Mesendoderm (in vitro differentiated cells): ENCODE results near the gene HNRNPH1. TPM values are rescaled to one million over a fixed set of nuclear protein-coding genes. Genes with fewer than 3 reads are reported as not detected.

Source experiments
- DNase-seq: peaks from one replicate; pipeline ENCODE4 v3.0.0; 2013
- H2AK5ac ChIP-seq: 2 replicates; pipeline ENCODE4 v1.6.1; 2013; ENCODE audit warnings: low read length, inconsistent platforms
- H2BK120ac ChIP-seq: 2 replicates; pipeline ENCODE4 v1.6.1; 2013; ENCODE audit warnings: low read depth, mild to moderate bottlenecking, low read length, moderate library complexity, mixed read lengths
- H2BK15ac ChIP-seq: replicated peaks from 2 replicates; pipeline ENCODE4 v1.6.1; 2013; ENCODE audit warnings: low read depth, mild to moderate bottlenecking, moderate library complexity
- H2BK5ac ChIP-seq: 2 replicates; pipeline ENCODE4 v1.6.1; 2013; ENCODE audit warnings: low read length, inconsistent platforms
- H3K18ac ChIP-seq: 2 replicates; pipeline ENCODE4 v1.6.1; 2013; ENCODE audit warnings: mild to moderate bottlenecking, low read length, mixed read lengths
- H3K23ac ChIP-seq: one replicate; pipeline ENCODE4 v1.6.1; 2013; ENCODE audit warnings: low read length
- H3K27ac ChIP-seq: 2 replicates; pipeline ENCODE4 v1.5.1; 2013; ENCODE audit warnings: low read depth, mild to moderate bottlenecking, inconsistent platforms, low read length, moderate library complexity
- H3K27me3 ChIP-seq: 2 replicates; pipeline ENCODE4 v1.6.1; 2013; ENCODE audit warnings: low read length, control low read depth, mild to moderate bottlenecking, inconsistent platforms; ENCODE audit not compliant: insufficient read depth, poor library complexity
- H3K36me3 ChIP-seq: 2 replicates; pipeline ENCODE4 v1.6.1; 2013; ENCODE audit warnings: low read length, inconsistent platforms; ENCODE audit not compliant: control insufficient read depth, insufficient read depth
- H3K4ac ChIP-seq: one replicate; pipeline ENCODE4 v1.6.1; 2013; ENCODE audit warnings: low read depth, mild to moderate bottlenecking, low read length, moderate library complexity
- H3K4me1 ChIP-seq: 2 replicates; pipeline ENCODE4 v1.6.1; 2013; ENCODE audit warnings: low read depth, low read length, inconsistent platforms; ENCODE audit not compliant: control insufficient read depth
- H3K4me2 ChIP-seq: 2 replicates; pipeline ENCODE4 v1.6.1; 2013; ENCODE audit warnings: low read length
- H3K4me3 ChIP-seq: 2 replicates; pipeline ENCODE4 v1.5.1; 2013; ENCODE audit warnings: mild to moderate bottlenecking, low read length
- H3K56ac ChIP-seq: one replicate; pipeline ENCODE4 v1.6.1; 2013; ENCODE audit warnings: low read length
- H3K79me1 ChIP-seq: 2 replicates; pipeline ENCODE4 v1.6.1; 2013; ENCODE audit warnings: low read length, inconsistent platforms
- H3K79me2 ChIP-seq: 2 replicates; pipeline ENCODE4 v1.6.1; 2013; ENCODE audit warnings: mild to moderate bottlenecking, low read length; ENCODE audit not compliant: control insufficient read depth, insufficient read depth
- H3K9ac ChIP-seq: 2 replicates; pipeline ENCODE4 v1.6.1; 2013; ENCODE audit warnings: low read length, inconsistent platforms
- H4K5ac ChIP-seq: one replicate; pipeline ENCODE4 v1.6.1; 2013; ENCODE audit warnings: low read length
- H4K8ac ChIP-seq: one replicate; pipeline ENCODE4 v1.6.1; 2013; ENCODE audit warnings: low read depth, mild to moderate bottlenecking, control low read depth, low read length, moderate library complexity
- WGBS: extraction: QIAGEN DNeasy Blood & Tissue Kit; methylation state at CpG from one replicate; pipeline ENCODE4 v1.1.7; 2013; ENCODE audit warnings: low lambda C conversion rate, missing lambda C conversion rate; ENCODE audit not compliant: insufficient coverage; ENCODE audit errors: extremely low coverage; 5-methylcytosine and 5-hydroxymethylcytosine counted together
- small RNA-seq: library from polyadenylated mRNA; stranded (forward); fragments of <200 nt; extraction: miRNeasy Mini kit (QIAGEN cat#:217004); gene quantifications from one replicate; pipeline ENCODE3, GENCODE V24; 2013; ENCODE audit not compliant: insufficient read depth

The HNRNPH1 gene

GRCh38 chr5:179564526-179564925 is 58.9 kb downstream of the HNRNPH1 start:
- Histone ChIP-seq H3K36me3 (peaks cover 6% of the 10 kb centered on the region), H3K18ac (no peak overlapping the region), H2BK120ac (no peak overlapping the region), H3K27me3 (no peaks in the 10 kb centered on the region), H3K4me3 (no peak overlapping the region), H3K23ac (no peak overlapping the region), H4K8ac (no peak overlapping the region), H2BK15ac (no peak overlapping the region), H3K79me2 (peaks cover 3% of the 10 kb centered on the region), H2BK5ac (no peak overlapping the region), H2AK5ac (no peak overlapping the region), H3K4ac (no peak overlapping the region), H3K56ac (no peak overlapping the region), H3K4me2 (no peak overlapping the region), H3K27ac (no peak overlapping the region), H3K79me1 (peaks cover 4% of the 10 kb centered on the region), H3K9ac (no peak overlapping the region), H4K5ac (no peak overlapping the region), H3K4me1 (no peaks in the 10 kb centered on the region)
- no peak for DNase-seq
- no CpG with 5 or more reads among the region's 2 CpGs for WGBS

Small RNA genes lying within 50 kb of the gene (small RNA-seq; reads per million reads assigned to genes)
- gene RF00017, result not detected
